ENCODE measurements around the gene CTNNA1. TPM values are rescaled to one million over a fixed set of nuclear protein-coding genes. Genes with fewer than 3 reads are reported as not detected.

Gene CTNNA1
- total and polyA plus RNA-seq, 9 of the 15 experiments (the other 6 are each of a cell fraction or from before 2014, with no cell fraction given) = 29.6 to 117 (median 89.1) TPM

DNA sequence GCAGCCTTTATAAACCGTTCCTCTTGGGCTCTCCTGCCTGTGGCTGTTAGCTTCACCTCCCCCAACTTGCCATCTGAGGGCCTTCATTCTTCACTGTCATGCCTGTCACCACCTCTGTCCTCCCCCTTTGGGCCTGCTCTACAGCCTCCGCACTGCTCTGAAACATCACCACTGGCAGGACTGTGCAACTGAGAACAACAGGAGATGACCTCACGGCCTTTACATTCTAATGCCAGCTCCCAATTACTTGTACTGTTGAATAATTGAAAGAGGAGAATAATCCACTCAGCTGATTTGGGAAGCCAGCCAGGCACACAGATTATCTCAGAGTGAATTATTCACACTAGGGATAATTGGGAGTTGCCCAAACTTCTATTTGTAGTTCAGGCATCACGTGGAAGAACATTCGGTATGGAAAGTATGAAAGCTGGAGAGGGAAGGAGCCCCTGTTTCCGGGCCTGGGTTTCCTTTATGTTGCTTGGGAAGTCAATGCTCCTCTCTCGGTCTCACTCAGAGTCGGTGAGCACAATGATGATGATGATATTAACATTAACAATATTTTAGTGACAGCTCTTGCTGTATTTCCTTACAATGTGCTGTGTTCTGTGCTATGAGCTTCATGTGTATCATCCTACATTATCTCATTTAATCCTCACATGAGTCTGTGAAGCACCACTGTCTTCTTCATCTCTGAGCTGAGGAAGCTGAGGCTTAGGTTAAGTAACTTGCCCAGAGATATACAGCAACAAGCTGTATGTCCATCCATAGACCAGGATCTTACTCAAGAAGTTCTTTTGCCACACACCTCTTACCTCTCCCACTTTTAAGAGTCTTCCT, 221.2 kb downstream of the CTNNA1 start (continued):
- TF ChIP-seq JUND (IDR thresholded peaks at IDR 0.05; ENCODE audit: borderline replicate concordance, low read depth, low read length) = peak; percentile 61
- peak; percentile 60; the same call in 1 of the 3 replicates for TF ChIP-seq JUND (tag; IDR thresholded peaks at IDR 0.05; ENCODE audit: borderline replicate concordance, low read depth, low read length)
- no peak for TF ChIP-seq KLF16 (IDR thresholded peaks at IDR 0.05)
- no peak for TF ChIP-seq RBM22 (IDR thresholded peaks at IDR 0.05; ENCODE audit: low read depth, low read length, poor library complexity, severe bottlenecking)
- TF ChIP-seq, protein P1, sequence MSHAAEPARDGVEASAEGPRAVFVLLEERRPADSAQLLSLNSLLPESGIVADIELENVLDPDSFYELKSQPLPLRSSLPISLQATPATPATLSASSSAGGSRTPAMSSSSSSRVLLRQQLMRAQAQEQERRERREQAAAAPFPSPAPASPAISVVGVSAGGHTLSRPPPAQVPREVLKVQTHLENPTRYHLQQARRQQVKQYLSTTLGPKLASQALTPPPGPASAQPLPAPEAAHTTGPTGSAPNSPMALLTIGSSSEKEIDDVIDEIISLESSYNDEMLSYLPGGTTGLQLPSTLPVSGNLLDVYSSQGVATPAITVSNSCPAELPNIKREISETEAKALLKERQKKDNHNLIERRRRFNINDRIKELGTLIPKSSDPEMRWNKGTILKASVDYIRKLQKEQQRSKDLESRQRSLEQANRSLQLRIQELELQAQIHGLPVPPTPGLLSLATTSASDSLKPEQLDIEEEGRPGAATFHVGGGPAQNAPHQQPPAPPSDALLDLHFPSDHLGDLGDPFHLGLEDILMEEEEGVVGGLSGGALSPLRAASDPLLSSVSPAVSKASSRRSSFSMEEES (CRISPR knock-in tag; IDR thresholded peaks at IDR 0.05) = no peak
- TF ChIP-seq, protein P2, sequence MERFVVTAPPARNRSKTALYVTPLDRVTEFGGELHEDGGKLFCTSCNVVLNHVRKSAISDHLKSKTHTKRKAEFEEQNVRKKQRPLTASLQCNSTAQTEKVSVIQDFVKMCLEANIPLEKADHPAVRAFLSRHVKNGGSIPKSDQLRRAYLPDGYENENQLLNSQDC (CRISPR knock-in tag; IDR thresholded peaks at IDR 0.05) = no peak
- TF ChIP-seq ATF1 (CRISPR knock-in tag; IDR thresholded peaks at IDR 0.05) = no peak
- TF ChIP-seq ATF1 (tag; IDR thresholded peaks at IDR 0.05) = peak; percentile 54; the same call in 1 of the 2 replicates
- TF ChIP-seq ZC3H4 (CRISPR knock-in tag; IDR thresholded peaks at IDR 0.05; ENCODE audit: borderline replicate concordance) = no peak
- TF ChIP-seq HDAC8 (tag; IDR thresholded peaks at IDR 0.05) = no peak
- TF ChIP-seq SRSF3 (IDR thresholded peaks at IDR 0.05; ENCODE audit: insufficient read depth, low read length) = no peak
- TF ChIP-seq POU5F1 (IDR thresholded peaks at IDR 0.05; ENCODE audit: borderline replicate concordance, low read depth, low read length, partially characterized antibody) = no peak
- TF ChIP-seq, protein P3, sequence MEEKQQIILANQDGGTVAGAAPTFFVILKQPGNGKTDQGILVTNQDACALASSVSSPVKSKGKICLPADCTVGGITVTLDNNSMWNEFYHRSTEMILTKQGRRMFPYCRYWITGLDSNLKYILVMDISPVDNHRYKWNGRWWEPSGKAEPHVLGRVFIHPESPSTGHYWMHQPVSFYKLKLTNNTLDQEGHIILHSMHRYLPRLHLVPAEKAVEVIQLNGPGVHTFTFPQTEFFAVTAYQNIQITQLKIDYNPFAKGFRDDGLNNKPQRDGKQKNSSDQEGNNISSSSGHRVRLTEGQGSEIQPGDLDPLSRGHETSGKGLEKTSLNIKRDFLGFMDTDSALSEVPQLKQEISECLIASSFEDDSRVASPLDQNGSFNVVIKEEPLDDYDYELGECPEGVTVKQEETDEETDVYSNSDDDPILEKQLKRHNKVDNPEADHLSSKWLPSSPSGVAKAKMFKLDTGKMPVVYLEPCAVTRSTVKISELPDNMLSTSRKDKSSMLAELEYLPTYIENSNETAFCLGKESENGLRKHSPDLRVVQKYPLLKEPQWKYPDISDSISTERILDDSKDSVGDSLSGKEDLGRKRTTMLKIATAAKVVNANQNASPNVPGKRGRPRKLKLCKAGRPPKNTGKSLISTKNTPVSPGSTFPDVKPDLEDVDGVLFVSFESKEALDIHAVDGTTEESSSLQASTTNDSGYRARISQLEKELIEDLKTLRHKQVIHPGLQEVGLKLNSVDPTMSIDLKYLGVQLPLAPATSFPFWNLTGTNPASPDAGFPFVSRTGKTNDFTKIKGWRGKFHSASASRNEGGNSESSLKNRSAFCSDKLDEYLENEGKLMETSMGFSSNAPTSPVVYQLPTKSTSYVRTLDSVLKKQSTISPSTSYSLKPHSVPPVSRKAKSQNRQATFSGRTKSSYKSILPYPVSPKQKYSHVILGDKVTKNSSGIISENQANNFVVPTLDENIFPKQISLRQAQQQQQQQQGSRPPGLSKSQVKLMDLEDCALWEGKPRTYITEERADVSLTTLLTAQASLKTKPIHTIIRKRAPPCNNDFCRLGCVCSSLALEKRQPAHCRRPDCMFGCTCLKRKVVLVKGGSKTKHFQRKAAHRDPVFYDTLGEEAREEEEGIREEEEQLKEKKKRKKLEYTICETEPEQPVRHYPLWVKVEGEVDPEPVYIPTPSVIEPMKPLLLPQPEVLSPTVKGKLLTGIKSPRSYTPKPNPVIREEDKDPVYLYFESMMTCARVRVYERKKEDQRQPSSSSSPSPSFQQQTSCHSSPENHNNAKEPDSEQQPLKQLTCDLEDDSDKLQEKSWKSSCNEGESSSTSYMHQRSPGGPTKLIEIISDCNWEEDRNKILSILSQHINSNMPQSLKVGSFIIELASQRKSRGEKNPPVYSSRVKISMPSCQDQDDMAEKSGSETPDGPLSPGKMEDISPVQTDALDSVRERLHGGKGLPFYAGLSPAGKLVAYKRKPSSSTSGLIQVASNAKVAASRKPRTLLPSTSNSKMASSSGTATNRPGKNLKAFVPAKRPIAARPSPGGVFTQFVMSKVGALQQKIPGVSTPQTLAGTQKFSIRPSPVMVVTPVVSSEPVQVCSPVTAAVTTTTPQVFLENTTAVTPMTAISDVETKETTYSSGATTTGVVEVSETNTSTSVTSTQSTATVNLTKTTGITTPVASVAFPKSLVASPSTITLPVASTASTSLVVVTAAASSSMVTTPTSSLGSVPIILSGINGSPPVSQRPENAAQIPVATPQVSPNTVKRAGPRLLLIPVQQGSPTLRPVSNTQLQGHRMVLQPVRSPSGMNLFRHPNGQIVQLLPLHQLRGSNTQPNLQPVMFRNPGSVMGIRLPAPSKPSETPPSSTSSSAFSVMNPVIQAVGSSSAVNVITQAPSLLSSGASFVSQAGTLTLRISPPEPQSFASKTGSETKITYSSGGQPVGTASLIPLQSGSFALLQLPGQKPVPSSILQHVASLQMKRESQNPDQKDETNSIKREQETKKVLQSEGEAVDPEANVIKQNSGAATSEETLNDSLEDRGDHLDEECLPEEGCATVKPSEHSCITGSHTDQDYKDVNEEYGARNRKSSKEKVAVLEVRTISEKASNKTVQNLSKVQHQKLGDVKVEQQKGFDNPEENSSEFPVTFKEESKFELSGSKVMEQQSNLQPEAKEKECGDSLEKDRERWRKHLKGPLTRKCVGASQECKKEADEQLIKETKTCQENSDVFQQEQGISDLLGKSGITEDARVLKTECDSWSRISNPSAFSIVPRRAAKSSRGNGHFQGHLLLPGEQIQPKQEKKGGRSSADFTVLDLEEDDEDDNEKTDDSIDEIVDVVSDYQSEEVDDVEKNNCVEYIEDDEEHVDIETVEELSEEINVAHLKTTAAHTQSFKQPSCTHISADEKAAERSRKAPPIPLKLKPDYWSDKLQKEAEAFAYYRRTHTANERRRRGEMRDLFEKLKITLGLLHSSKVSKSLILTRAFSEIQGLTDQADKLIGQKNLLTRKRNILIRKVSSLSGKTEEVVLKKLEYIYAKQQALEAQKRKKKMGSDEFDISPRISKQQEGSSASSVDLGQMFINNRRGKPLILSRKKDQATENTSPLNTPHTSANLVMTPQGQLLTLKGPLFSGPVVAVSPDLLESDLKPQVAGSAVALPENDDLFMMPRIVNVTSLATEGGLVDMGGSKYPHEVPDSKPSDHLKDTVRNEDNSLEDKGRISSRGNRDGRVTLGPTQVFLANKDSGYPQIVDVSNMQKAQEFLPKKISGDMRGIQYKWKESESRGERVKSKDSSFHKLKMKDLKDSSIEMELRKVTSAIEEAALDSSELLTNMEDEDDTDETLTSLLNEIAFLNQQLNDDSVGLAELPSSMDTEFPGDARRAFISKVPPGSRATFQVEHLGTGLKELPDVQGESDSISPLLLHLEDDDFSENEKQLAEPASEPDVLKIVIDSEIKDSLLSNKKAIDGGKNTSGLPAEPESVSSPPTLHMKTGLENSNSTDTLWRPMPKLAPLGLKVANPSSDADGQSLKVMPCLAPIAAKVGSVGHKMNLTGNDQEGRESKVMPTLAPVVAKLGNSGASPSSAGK (IDR thresholded peaks at IDR 0.05) = no peak
- TF ChIP-seq ELF1 (tag; IDR thresholded peaks at IDR 0.05) = no peak
- no peak for TF ChIP-seq ZNF143 (CRISPR knock-in tag; IDR thresholded peaks at IDR 0.05)

Data from K562 (cell line).